ENCODE measurements around the gene RNF213.

Gene RNF213

GRCh38 chr17:80428363-80428762 lies 167.7 kb downstream of the RNF213 start:
- no peaks in the 10 kb centered on the region for H3K27me3 ChIP-seq (ENCODE audit: insufficient read depth, insufficient read length)
- no peaks in the 10 kb centered on the region for H3K9me3 ChIP-seq (ENCODE audit: insufficient read depth, low read length)
- H3K4me3 ChIP-seq (ENCODE audit: insufficient read length, low read depth): no peak overlapping the region
- peak overlapping the region; percentile 58 for H3K9ac ChIP-seq (ENCODE audit: insufficient read length, low read depth)
- DNase-seq (ENCODE audit: low read depth, low spot score): no peak
- no peak for TF ChIP-seq SUZ12 (IDR thresholded peaks at IDR 0.05; ENCODE audit: extremely low read depth, insufficient read depth, insufficient read length)
- TF ChIP-seq YY1 (IDR thresholded peaks at IDR 0.05; ENCODE audit: insufficient read depth, insufficient read length): no peak
- TF ChIP-seq ZNF274 (IDR thresholded peaks at IDR 0.05; ENCODE audit: low read depth, low read length): no peak
- H3K36me3 ChIP-seq (ENCODE audit: insufficient read depth, insufficient read length, low read length): peaks cover 12% of the 10 kb centered on the region
- peaks cover 21% of the 10 kb centered on the region for H3K4me1 ChIP-seq (ENCODE audit: insufficient read depth, insufficient read length)

- Histone ChIP-seq H3K9ac (ENCODE audit: insufficient read length, low read depth) (no peak overlapping the region), H3K27me3 (ENCODE audit: insufficient read depth, insufficient read length) (no peaks in the 10 kb centered on the region), H3K4me1 (ENCODE audit: insufficient read depth, insufficient read length) (peaks cover 21% of the 10 kb centered on the region), H3K9me3 (ENCODE audit: insufficient read depth, low read length) (no peaks in the 10 kb centered on the region), H3K36me3 (ENCODE audit: insufficient read depth, insufficient read length, low read length) (peaks cover 10% of the 10 kb centered on the region), H3K4me3 (ENCODE audit: insufficient read length, low read depth) (no peak overlapping the region)
- no peak for TF ChIP-seq SUZ12 (IDR thresholded peaks at IDR 0.05; ENCODE audit: extremely low read depth, insufficient read depth, insufficient read length)
- TF ChIP-seq ZNF274 (IDR thresholded peaks at IDR 0.05; ENCODE audit: low read depth, low read length): no peak
- no peak for TF ChIP-seq YY1 (IDR thresholded peaks at IDR 0.05; ENCODE audit: insufficient read depth, insufficient read length)
- no peak for DNase-seq (ENCODE audit: low read depth, low spot score)
These were observed 168.1 kb downstream of the RNF213 start for GRCh38 chr17:80428796-80429195.

- no peaks in the 10 kb centered on the region for H3K9me3 ChIP-seq (ENCODE audit: insufficient read depth, low read length)
- DNase-seq (ENCODE audit: low read depth, low spot score): no peak
- TF ChIP-seq YY1 (IDR thresholded peaks at IDR 0.05; ENCODE audit: insufficient read depth, insufficient read length) (no peak), ZNF274 (IDR thresholded peaks at IDR 0.05; ENCODE audit: low read depth, low read length) (no peak), SUZ12 (IDR thresholded peaks at IDR 0.05; ENCODE audit: extremely low read depth, insufficient read depth, insufficient read length) (no peak)
- no peaks in the 10 kb centered on the region for H3K27me3 ChIP-seq (ENCODE audit: insufficient read depth, insufficient read length)
- peaks cover 10% of the 10 kb centered on the region for H3K36me3 ChIP-seq (ENCODE audit: insufficient read depth, insufficient read length, low read length)
- H3K4me3 ChIP-seq (ENCODE audit: insufficient read length, low read depth): no peak overlapping the region
- peaks cover 21% of the 10 kb centered on the region for H3K4me1 ChIP-seq (ENCODE audit: insufficient read depth, insufficient read length)
- no peak overlapping the region for H3K9ac ChIP-seq (ENCODE audit: insufficient read length, low read depth)
These were observed 169.0 kb downstream of the RNF213 start for GRCh38 chr17:80429356-80430275.

GRCh38 chr17:80430446-80431245 lies 170.0 kb downstream of the RNF213 start:
- no peak for DNase-seq (ENCODE audit: low read depth, low spot score)
- H3K36me3 ChIP-seq (ENCODE audit: insufficient read depth, insufficient read length, low read length): peaks cover 10% of the 10 kb centered on the region
- no peak overlapping the region for H3K4me3 ChIP-seq (ENCODE audit: insufficient read length, low read depth)
- no peak overlapping the region for H3K9ac ChIP-seq (ENCODE audit: insufficient read length, low read depth)
- no peaks in the 10 kb centered on the region for H3K27me3 ChIP-seq (ENCODE audit: insufficient read depth, insufficient read length)
- H3K4me1 ChIP-seq (ENCODE audit: insufficient read depth, insufficient read length): peaks cover 14% of the 10 kb centered on the region
- no peaks in the 10 kb centered on the region for H3K9me3 ChIP-seq (ENCODE audit: insufficient read depth, low read length)
- TF ChIP-seq ZNF274 (IDR thresholded peaks at IDR 0.05; ENCODE audit: low read depth, low read length) (no peak), YY1 (IDR thresholded peaks at IDR 0.05; ENCODE audit: insufficient read depth, insufficient read length) (no peak), SUZ12 (IDR thresholded peaks at IDR 0.05; ENCODE audit: extremely low read depth, insufficient read depth, insufficient read length) (no peak)

- Histone ChIP-seq H3K9ac (ENCODE audit: insufficient read length, low read depth) (no peak overlapping the region), H3K9me3 (ENCODE audit: insufficient read depth, low read length) (no peaks in the 10 kb centered on the region), H3K36me3 (ENCODE audit: insufficient read depth, insufficient read length, low read length) (peaks cover 10% of the 10 kb centered on the region), H3K4me3 (ENCODE audit: insufficient read length, low read depth) (no peak overlapping the region), H3K27me3 (ENCODE audit: insufficient read depth, insufficient read length) (no peaks in the 10 kb centered on the region), H3K4me1 (ENCODE audit: insufficient read depth, insufficient read length) (peaks cover 11% of the 10 kb centered on the region)
- no peak for DNase-seq (ENCODE audit: low read depth, low spot score)
- no peak for TF ChIP-seq ZNF274 (IDR thresholded peaks at IDR 0.05; ENCODE audit: low read depth, low read length)
- no peak for TF ChIP-seq SUZ12 (IDR thresholded peaks at IDR 0.05; ENCODE audit: extremely low read depth, insufficient read depth, insufficient read length)
- TF ChIP-seq YY1 (IDR thresholded peaks at IDR 0.05; ENCODE audit: insufficient read depth, insufficient read length): no peak
These were observed 170.9 kb downstream of the RNF213 start for GRCh38 chr17:80431246-80432195.

- Histone ChIP-seq H3K27me3 (ENCODE audit: insufficient read depth, insufficient read length) (no peaks in the 10 kb centered on the region), H3K9ac (ENCODE audit: insufficient read length, low read depth) (no peak overlapping the region)
- TF ChIP-seq SUZ12 (IDR thresholded peaks at IDR 0.05; ENCODE audit: extremely low read depth, insufficient read depth, insufficient read length): no peak
- TF ChIP-seq ZNF274 (IDR thresholded peaks at IDR 0.05; ENCODE audit: low read depth, low read length): no peak
- no peak for TF ChIP-seq YY1 (IDR thresholded peaks at IDR 0.05; ENCODE audit: insufficient read depth, insufficient read length)
These were observed 171.8 kb downstream of the RNF213 start for GRCh38 chr17:80432350-80432955.

More at GRCh38 chr17:80432350-80432955, 171.8 kb downstream of the RNF213 start:
- no peaks in the 10 kb centered on the region for H3K9me3 ChIP-seq (ENCODE audit: insufficient read depth, low read length)
- H3K4me3 ChIP-seq (ENCODE audit: insufficient read length, low read depth): no peak overlapping the region
- DNase-seq (ENCODE audit: low read depth, low spot score): no peak
- H3K36me3 ChIP-seq (ENCODE audit: insufficient read depth, insufficient read length, low read length): peaks cover 10% of the 10 kb centered on the region
- peaks cover 4% of the 10 kb centered on the region for H3K4me1 ChIP-seq (ENCODE audit: insufficient read depth, insufficient read length)
